Smooth muscle cell (in vitro differentiated cells): ENCODE results near the gene NKX3-2. TPM values are rescaled to one million over a fixed set of nuclear protein-coding genes. Genes with fewer than 3 reads are reported as not detected.

Experiments used
- DNase-seq: peaks from one replicate; lab custom pipeline; 2025; ENCODE audit not compliant: unreplicated experiment; lab: John Stamatoyannopoulos, UW
- H2AFZ ChIP-seq: fragments of 200-600 bp; sonication (generic); 2 replicates; pipeline ENCODE4 v1.6.0; 2016; ENCODE audit warnings: antibody characterized with exemption, low read depth, mild to moderate bottlenecking
- H3F3A ChIP-seq: fragments of 200-600 bp; sonication (generic); 2 replicates; pipeline ENCODE4 v1.6.0; 2017; ENCODE audit warnings: antibody characterized with exemption, low read depth
- H3K27ac ChIP-seq: fragments of 200-600 bp; sonication (generic); 2 replicates; pipeline ENCODE4 v1.5.1; 2016; ENCODE audit warnings: low read depth, mild to moderate bottlenecking
- H3K27me3 ChIP-seq: fragments of 200-600 bp; sonication (generic); 2 replicates; pipeline ENCODE4 v1.6.1; 2016; ENCODE audit warnings: low read depth, mild to moderate bottlenecking
- H3K36me3 ChIP-seq: fragments of 200-600 bp; sonication (generic); 2 replicates; pipeline ENCODE4 v1.5.1; 2016; ENCODE audit warnings: low read depth
- H3K4me1 ChIP-seq: fragments of 200-600 bp; sonication (generic); 2 replicates; pipeline ENCODE4 v1.5.1; 2016; ENCODE audit warnings: low read depth
- H3K4me2 ChIP-seq: fragments of 200-600 bp; sonication (generic); 2 replicates; pipeline ENCODE4 v1.6.0; 2016; ENCODE audit warnings: mild to moderate bottlenecking
- H3K4me3 ChIP-seq: fragments of 200-600 bp; sonication (generic); 2 replicates; pipeline ENCODE4 v1.5.1; 2016; ENCODE audit warnings: mild to moderate bottlenecking
- H3K79me2 ChIP-seq: fragments of 200-600 bp; sonication (generic); 2 replicates; pipeline ENCODE4 v1.6.0; 2016; ENCODE audit warnings: low read depth, mild to moderate bottlenecking
- H3K9ac ChIP-seq: fragments of 200-600 bp; sonication (generic); 2 replicates; pipeline ENCODE4 v1.6.0; 2016; ENCODE audit warnings: low read depth
- H3K9me3 ChIP-seq: fragments of 200-600 bp; sonication (generic); replicated peaks from 2 replicates; pipeline ENCODE4 v1.5.1; 2016; ENCODE audit warnings: low read depth
- H4K20me1 ChIP-seq: fragments of 200-600 bp; sonication (generic); 2 replicates; pipeline ENCODE4 v1.6.0; 2016; ENCODE audit warnings: low read depth
- CTCF ChIP-seq: fragments of 200-600 bp; sonication (generic); IDR thresholded peaks from 2 replicates; pipeline ENCODE4 v1.5.1; 2017; ENCODE audit warnings: borderline replicate concordance, mild to moderate bottlenecking, antibody characterized with exemption; ENCODE audit not compliant: insufficient read depth, poor library complexity, severe bottlenecking
- whole genome bisulfite sequencing: methylation state at CpG from one replicate; pipeline ENCODE4 v1.1.7; 2016; ENCODE audit warnings: low lambda C conversion rate; 5-methylcytosine and 5-hydroxymethylcytosine counted together
- polyA plus RNA-seq: library from polyadenylated mRNA; unstranded; fragments of >200 nt; fragmentation: Nextera tagmentation; extraction: Ambion mirVana; gene quantifications from 2 replicates; pipeline ENCODE4 v1.2.1, GENCODE V29; 2016
- total RNA-seq: library from RNA; depleted of rRNA; stranded (reverse); fragments of >200 nt; gene quantifications from 2 replicates; pipeline ENCODE4 v1.2.3, GENCODE V29; 2014

NKX3-2 gene
- total and polyA plus RNA-seq, 2 experiments from 2014 or later, result 3.6 to 6.7 TPM

DNA sequence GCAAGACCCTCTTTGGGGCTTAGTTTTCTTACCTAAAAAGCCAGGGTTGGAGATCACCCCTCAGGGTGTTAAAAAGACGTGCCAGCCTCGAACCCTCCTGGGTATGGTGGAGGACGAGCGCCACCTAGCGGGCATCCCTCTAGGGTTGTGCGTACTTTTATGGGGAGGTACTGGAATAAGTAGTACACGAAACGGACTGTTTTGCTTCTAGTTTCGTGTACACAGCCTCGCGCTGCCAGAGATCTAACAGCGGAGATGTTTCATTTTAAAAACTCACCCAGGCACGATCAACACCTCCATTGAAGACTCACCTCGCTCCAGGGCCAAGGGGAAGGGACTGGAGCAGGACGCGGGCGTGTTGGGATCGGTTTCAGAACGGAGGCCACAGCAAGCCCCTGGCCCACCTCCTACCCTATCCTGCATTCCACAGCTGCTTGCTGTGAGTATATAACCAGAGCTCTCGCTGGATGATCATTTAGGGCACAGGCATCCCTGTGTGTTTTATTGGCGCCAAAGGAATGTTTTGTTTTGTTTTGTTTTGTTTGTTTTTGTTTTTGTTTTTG, 4.8 kb upstream of the NKX3-2 start:
- peak overlapping the region; percentile 76 for H2AFZ ChIP-seq
- no peaks in the 10 kb centered on the region for H4K20me1 ChIP-seq
- no peak overlapping the region for H3K27ac ChIP-seq
- peak; percentile 75 for DNase-seq
- H3K9me3 ChIP-seq, result no peaks in the 10 kb centered on the region
- H3K9ac ChIP-seq, result no peak overlapping the region
- peak overlapping the region; percentile 82 for H3K4me2 ChIP-seq
- H3K36me3 ChIP-seq, result no peaks in the 10 kb centered on the region
- H3K4me3 ChIP-seq, result peak overlapping the region; percentile 57
- peaks cover 36% of the 10 kb centered on the region for H3K27me3 ChIP-seq
- peak; percentile 99 for TF ChIP-seq CTCF
- 3% methylated on average over 21 of the region's 21 CpGs for whole genome bisulfite sequencing
- H3K79me2 ChIP-seq, result no peaks in the 10 kb centered on the region
- peaks cover 5% of the 10 kb centered on the region for H3F3A ChIP-seq
- H3K4me1 ChIP-seq, result peaks cover 5% of the 10 kb centered on the region

- Histone ChIP-seq H3K36me3 (no peaks in the 10 kb centered on the region), H3K9me3 (no peaks in the 10 kb centered on the region), H4K20me1 (no peaks in the 10 kb centered on the region), H3F3A (peaks cover 9% of the 10 kb centered on the region), H3K9ac (no peak overlapping the region), H2AFZ (no peak overlapping the region), H3K79me2 (no peaks in the 10 kb centered on the region), H3K27ac (no peak overlapping the region), H3K27me3 (peaks cover 44% of the 10 kb centered on the region), H3K4me2 (peak overlapping the region; percentile 96), H3K4me1 (peaks cover 5% of the 10 kb centered on the region), H3K4me3 (peak overlapping the region; percentile 62)
- WGBS, result 14% methylated on average over 34 of the region's 35 CpGs
- DNase-seq, result no peak
- TF ChIP-seq CTCF, result no peak
These were observed 4.0 kb upstream of the NKX3-2 start for GRCh38 chr4:13548059-13548983.

GRCh38 chr4:13547485-13548041, 3.3 kb upstream of the NKX3-2 start:
- Histone ChIP-seq H2AFZ (peak overlapping the region; percentile 61), H3K27me3 (peaks cover 51% of the 10 kb centered on the region), H4K20me1 (no peaks in the 10 kb centered on the region), H3K4me1 (peaks cover 5% of the 10 kb centered on the region), H3F3A (peaks cover 9% of the 10 kb centered on the region), H3K9ac (no peak overlapping the region), H3K4me3 (peak overlapping the region; percentile 62), H3K27ac (no peak overlapping the region), H3K36me3 (no peaks in the 10 kb centered on the region), H3K4me2 (peak overlapping the region; percentile 96), H3K9me3 (no peaks in the 10 kb centered on the region), H3K79me2 (no peaks in the 10 kb centered on the region)
- under 1% methylated on average over 46 of the region's 56 CpGs for WGBS
- no peak for DNase-seq
- TF ChIP-seq CTCF, result no peak
